Central memory CD8-positive, alpha-beta T cell (primary cell): ENCODE measurements around the gene TMTC1.
"Not testable (repeated sequence)": the region's sequence is repeated elsewhere in the genome, so short reads cannot be mapped to it uniquely, and the experiment has no call there.

Experiments used
- ATAC-seq: fragments of 150-1000 bp; cut with Tn5 transposase; replicated peaks from 2 replicates; pipeline ENCODE4 v1.10.0; 2022; ENCODE audit warnings: mild to moderate bottlenecking, moderate FRiP score, moderate number of reproducible peaks; ENCODE audit not compliant: poor library complexity, severe bottlenecking; ENCODE audit errors: extremely low read depth
- DNase-seq, 2 donors: peaks; one replicate each; pipeline ENCODE4 v3.0.0; 2021; ENCODE audit warnings: low spot score in 2 of 2
- H3K27ac Mint-ChIP-seq: one replicate; pipeline ENCODE4 v1.8.0; 2022; ENCODE audit warnings: low read depth, mild to moderate bottlenecking, moderate library complexity, mixed read lengths
- H3K27me3 Mint-ChIP-seq: one replicate; pipeline ENCODE4 v1.8.0; 2022; ENCODE audit warnings: mixed read lengths
- H3K36me3 Mint-ChIP-seq: one replicate; pipeline ENCODE4 v1.8.0; 2022; ENCODE audit warnings: mild to moderate bottlenecking, moderate library complexity, mixed read lengths; ENCODE audit not compliant: insufficient read depth
- H3K4me1 Mint-ChIP-seq: one replicate; pipeline ENCODE4 v1.8.0; 2022; ENCODE audit warnings: mixed read lengths
- H3K4me3 Mint-ChIP-seq: one replicate; pipeline ENCODE4 v1.8.0; 2022; ENCODE audit warnings: mild to moderate bottlenecking, moderate library complexity, mixed read lengths
- H3K9me3 Mint-ChIP-seq: one replicate; pipeline ENCODE4 v1.8.0; 2022; ENCODE audit warnings: mixed read lengths

Gene TMTC1

DNA sequence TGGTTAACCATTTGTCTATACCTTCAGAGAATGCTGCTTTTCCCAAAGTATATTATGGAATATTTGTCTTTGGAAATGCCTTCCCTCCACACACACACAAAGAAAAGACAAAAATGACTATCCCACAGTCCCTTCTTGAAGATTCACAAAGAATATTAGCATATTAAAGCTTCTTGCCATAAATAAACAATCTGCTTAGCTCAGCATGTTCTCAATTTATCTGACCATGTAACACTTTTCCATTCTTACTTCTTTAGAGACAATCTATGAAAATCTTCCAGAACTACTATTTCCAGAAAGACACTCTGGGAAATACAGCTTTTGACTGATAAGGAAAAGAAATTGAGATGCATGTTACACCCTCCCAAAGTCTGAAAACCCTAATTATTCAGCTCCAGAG, 227.4 kb downstream of the TMTC1 start:
- H3K9me3 Mint-ChIP-seq, result no peaks in the 10 kb centered on the region
- DNase-seq (no peak), ATAC-seq (no peak)
- peaks cover 17% of the 10 kb centered on the region for H3K27me3 Mint-ChIP-seq
- H3K36me3 Mint-ChIP-seq, result no peaks in the 10 kb centered on the region
- H3K4me1 Mint-ChIP-seq, result no peaks in the 10 kb centered on the region
- H3K27ac Mint-ChIP-seq, result no peak overlapping the region
- H3K4me3 Mint-ChIP-seq, result no peak overlapping the region

DNA sequence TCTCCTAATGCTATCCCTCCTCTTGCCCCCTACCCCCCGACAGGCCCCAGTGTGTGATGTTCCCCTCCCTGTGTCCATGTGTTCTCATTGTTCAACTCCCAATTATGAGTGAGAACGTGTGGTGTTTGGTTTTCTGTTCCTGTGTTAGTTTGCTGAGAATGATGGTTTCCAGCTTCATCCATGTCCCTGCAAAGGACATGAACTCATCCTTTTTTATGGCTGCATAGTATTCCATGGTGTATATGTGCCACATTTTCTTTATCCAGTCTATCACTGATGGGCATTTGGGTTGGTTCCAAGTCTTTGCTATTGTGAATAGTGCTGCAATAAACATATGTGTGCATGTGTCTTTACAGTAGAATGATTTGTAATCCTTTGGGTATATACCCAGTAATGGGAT, 228.3 kb downstream of the TMTC1 start:
- not testable (repeated sequence) for H3K9me3 Mint-ChIP-seq, H3K36me3 Mint-ChIP-seq, H3K4me1 Mint-ChIP-seq, DNase-seq, H3K27ac Mint-ChIP-seq, ATAC-seq, H3K4me3 Mint-ChIP-seq
- peaks cover 17% of the 10 kb centered on the region for H3K27me3 Mint-ChIP-seq

DNA sequence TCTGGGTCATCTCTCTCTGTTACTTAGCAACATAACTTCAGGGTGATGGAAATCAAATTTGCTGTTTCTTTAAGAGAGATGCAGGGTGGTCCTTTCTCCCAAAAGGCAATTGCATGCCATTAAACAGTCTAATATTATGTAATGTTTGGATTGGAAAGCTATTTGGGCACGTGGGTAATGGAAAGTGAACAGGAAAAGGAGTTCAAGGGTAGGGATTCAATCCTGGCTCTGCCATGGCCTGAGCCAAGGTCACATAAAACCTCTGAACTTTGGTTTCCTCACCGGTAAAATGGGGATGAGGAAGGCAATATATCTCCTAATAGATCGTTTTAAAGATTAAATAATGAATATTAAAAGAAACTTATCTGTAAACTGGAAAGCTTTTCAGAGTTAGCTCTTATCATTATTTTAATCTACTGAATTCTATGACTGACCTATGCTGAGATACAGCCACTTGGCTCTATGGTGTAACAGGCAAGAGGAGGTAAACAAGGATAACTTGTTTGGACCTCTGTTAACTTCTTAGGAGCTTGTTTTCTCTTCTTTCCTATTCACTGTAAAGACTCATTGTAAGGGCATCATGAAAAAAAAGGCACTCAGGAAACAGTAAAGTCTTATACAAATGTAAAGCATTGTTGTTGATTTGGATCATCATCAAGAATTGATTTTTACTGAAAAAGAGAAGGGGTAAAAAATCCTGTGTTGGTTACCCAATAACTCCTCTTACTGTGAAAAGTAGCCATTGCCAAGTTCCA, 230.6 kb downstream of the TMTC1 start:
- H3K4me3 Mint-ChIP-seq, result no peak overlapping the region
- no peaks in the 10 kb centered on the region for H3K9me3 Mint-ChIP-seq
- H3K27me3 Mint-ChIP-seq, result peaks cover 17% of the 10 kb centered on the region
- DNase-seq (no peak), ATAC-seq (no peak)
- no peaks in the 10 kb centered on the region for H3K4me1 Mint-ChIP-seq
- H3K27ac Mint-ChIP-seq, result no peak overlapping the region
- no peaks in the 10 kb centered on the region for H3K36me3 Mint-ChIP-seq

DNA sequence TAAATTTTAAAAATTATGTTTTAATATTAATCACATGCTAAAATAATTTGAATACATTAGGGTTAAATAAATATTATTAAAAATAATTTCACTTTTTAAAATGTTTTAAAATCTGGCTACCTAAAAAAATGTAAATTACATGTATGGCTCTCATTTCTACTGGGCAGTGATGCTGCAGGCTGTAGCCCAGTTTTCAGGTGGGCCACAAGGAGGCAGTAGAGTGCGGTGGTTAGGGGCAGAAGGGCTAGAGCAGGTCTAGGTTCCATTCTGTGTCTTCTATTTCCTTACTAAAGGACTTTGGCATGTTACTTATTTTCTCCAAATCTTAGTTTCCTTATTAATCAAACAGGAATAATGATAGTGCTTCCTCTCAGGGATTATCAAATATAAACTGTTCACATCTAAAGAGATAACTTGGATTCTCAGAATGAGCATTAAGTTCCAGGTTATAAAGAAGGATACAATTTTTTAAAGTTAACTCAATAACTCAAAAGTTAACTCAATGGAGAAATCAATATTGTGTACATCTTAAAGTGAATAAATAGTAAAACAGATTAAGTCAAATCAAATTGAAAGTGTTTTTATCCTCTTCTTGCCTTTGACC, 231.3 kb downstream of the TMTC1 start:
- no peaks in the 10 kb centered on the region for H3K9me3 Mint-ChIP-seq
- DNase-seq (peak; percentile 30 to 41), ATAC-seq (peak; percentile 60)
- H3K36me3 Mint-ChIP-seq, result no peaks in the 10 kb centered on the region
- no peak overlapping the region for H3K4me3 Mint-ChIP-seq
- H3K27me3 Mint-ChIP-seq, result peaks cover 19% of the 10 kb centered on the region
- H3K4me1 Mint-ChIP-seq, result no peaks in the 10 kb centered on the region
- H3K27ac Mint-ChIP-seq, result no peak overlapping the region

DNA sequence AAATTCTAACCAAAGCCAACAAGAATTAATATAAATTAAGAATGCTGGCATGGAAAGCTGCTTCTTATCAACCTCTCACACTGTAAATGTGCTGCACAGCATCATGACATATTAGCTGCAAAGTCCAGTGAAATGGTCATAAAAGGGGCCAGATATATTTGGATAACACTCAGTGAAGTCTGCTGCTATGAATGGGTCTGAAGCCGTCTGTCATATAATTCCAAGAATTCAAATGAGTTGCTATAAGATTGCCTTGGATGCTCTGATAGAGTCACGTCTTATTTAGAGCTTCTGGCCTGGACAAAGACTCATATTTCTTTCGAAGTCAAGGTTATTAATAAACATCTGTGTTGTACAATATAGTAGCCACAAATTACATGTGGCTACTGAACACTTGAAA, 231.9 kb downstream of the TMTC1 start:
- H3K27ac Mint-ChIP-seq, result no peak overlapping the region
- H3K9me3 Mint-ChIP-seq, result no peaks in the 10 kb centered on the region
- peaks cover 23% of the 10 kb centered on the region for H3K27me3 Mint-ChIP-seq
- H3K4me3 Mint-ChIP-seq, result no peak overlapping the region
- DNase-seq, result no peak
- no peak for ATAC-seq
- no peaks in the 10 kb centered on the region for H3K36me3 Mint-ChIP-seq
- no peaks in the 10 kb centered on the region for H3K4me1 Mint-ChIP-seq

DNA sequence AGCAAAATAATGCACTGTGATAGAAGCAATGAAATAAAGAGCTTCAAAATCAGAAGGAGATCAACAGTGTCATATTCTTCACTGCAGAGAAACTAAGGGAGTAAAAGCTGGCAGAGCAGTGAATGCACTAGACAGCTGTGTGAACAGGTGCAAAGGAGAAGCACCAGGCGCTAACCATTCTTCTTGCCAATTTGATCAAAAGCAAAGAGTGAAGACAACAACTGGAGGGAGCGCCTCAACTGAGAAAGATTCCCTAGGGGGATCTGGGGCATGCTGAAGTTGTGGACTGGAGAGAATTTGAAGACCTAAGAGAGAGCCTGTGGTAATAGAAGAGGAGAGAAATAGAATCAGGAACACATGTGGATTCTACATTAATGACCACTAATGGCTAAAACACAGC, 235.9 kb downstream of the TMTC1 start:
- Mint-ChIP-seq H3K27me3 (peaks cover 17% of the 10 kb centered on the region), H3K4me1 (no peaks in the 10 kb centered on the region), H3K9me3 (no peaks in the 10 kb centered on the region), H3K4me3 (no peak overlapping the region), H3K27ac (no peak overlapping the region), H3K36me3 (no peaks in the 10 kb centered on the region)
- DNase-seq (no peak), ATAC-seq (no peak)

DNA sequence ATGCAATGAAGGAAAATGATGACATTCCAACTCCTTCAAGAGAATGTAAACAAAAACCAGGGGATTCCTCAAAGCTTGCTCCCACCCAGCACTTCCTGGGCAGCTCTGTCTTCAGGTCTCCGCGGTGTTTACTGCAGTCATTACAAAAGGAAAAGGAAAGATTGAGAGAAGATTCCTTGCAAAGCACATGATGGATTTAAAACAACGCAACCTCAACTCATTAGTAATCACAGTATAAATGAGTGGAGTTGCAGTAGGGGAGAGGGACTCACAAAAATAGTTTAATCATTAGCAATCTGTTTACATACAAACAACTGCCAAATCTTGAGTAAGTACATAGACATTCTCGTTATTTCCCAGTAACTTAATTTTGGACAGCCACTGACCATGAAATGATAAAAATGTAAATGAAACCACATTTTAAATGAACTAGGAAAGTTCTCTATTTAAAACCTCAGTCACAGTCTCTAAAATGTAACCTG, 236.6 kb downstream of the TMTC1 start:
- Mint-ChIP-seq H3K4me1 (no peaks in the 10 kb centered on the region), H3K9me3 (no peaks in the 10 kb centered on the region), H3K27me3 (peaks cover 24% of the 10 kb centered on the region), H3K36me3 (no peaks in the 10 kb centered on the region), H3K4me3 (no peak overlapping the region), H3K27ac (no peak overlapping the region)
- DNase-seq (no peak), ATAC-seq (no peak)

DNA sequence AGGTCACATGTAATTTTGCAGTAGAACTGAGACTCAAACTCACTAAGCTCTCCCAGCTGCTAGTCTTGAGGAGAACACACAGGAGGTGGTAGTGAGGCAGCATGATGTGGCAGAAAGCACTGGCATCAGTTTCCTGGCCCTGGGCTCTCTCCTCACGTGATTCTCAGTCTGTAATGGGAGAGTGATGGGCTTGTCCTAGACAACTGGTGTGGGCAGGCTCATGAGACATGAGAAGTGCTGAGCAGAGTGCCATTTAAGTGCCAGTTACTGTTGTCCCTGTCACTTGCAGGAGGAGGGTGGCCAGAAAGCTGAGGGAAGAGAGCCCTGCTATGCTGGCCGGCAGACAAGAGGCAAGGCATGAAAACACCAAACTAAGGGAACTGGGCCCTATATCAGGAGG, 237.7 kb downstream of the TMTC1 start:
- no peaks in the 10 kb centered on the region for H3K36me3 Mint-ChIP-seq
- H3K4me1 Mint-ChIP-seq, result no peaks in the 10 kb centered on the region
- ATAC-seq (no peak), DNase-seq (no peak)
- H3K4me3 Mint-ChIP-seq, result no peak overlapping the region
- no peaks in the 10 kb centered on the region for H3K9me3 Mint-ChIP-seq
- no peak overlapping the region for H3K27ac Mint-ChIP-seq
- H3K27me3 Mint-ChIP-seq, result peaks cover 31% of the 10 kb centered on the region

DNA sequence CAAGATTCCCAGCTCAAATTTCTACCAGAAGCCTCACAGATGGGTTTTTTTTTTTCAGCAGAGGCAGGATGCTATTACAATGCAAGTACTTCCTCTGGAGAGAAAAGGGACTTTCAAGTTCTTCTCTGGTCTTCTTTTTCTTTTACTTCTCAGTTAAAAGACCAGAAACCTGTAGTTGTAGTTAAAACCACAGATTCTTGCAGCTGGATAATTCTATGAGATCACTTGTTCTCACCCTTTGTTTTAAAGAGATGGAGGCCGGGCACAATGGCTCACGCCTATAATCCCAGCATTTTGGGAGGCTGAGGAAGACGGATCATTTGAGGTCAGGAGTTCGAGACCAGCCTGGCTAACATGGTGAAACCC, 238.7 kb downstream of the TMTC1 start:
- no peaks in the 10 kb centered on the region for H3K9me3 Mint-ChIP-seq
- H3K36me3 Mint-ChIP-seq, result no peaks in the 10 kb centered on the region
- DNase-seq (no peak), ATAC-seq (no peak)
- no peak overlapping the region for H3K4me3 Mint-ChIP-seq
- peaks cover 37% of the 10 kb centered on the region for H3K27me3 Mint-ChIP-seq
- no peaks in the 10 kb centered on the region for H3K4me1 Mint-ChIP-seq
- H3K27ac Mint-ChIP-seq, result no peak overlapping the region

DNA sequence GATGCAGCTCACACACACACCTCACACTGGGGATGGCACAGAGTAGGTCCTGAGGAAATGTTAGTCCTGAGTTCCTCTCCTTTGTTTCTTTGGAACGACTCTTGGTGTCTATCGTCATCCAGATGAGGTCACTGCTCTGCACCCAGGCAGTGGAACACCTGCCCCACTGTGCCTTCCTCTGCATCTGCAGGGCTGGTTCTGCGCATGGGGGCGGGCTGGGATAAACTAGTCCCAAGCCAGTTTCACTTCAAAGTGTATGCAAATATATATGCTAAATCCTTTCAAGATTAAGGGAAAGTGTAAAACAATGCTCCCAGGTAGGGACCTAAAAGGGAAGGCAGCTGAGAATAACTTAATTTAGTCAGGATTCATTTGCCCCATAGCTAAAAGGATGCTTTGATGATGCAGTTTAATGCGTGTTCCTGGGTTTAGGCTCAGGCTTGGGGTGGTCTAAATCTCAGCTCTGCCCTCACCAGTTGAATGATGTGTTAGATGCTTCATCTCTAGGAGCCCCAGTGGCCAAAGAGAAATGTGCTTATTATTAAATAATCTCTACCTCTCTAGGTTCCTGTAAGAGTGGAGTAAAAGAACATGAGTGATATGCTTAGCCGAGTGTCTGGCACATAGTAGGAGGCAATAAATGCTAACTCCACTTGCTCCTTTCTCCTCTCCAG, 239.2 kb downstream of the TMTC1 start:
- no peak overlapping the region for H3K27ac Mint-ChIP-seq
- no peaks in the 10 kb centered on the region for H3K4me1 Mint-ChIP-seq
- no peaks in the 10 kb centered on the region for H3K36me3 Mint-ChIP-seq
- H3K4me3 Mint-ChIP-seq, result no peak overlapping the region
- no peak for ATAC-seq
- no peaks in the 10 kb centered on the region for H3K9me3 Mint-ChIP-seq
- no peak for DNase-seq
- H3K27me3 Mint-ChIP-seq, result peaks cover 37% of the 10 kb centered on the region

DNA sequence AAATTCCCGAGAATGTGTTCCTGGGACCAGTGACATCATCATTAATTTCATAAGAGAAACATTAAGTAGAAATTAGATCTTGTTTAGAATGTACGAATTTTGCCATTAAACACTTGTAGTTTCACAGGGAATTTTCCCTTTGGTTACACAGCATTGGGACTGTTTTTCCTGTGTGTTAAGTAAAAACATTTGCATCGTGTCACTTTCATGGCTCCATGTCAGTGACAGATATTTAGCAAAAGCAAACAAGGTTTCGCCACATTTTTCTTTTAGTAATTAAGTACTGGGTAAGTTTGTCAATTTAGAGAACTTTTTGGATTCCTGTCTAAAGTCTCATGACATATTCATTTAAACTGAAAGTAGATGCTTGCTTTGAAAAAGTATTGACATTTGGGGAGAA, 240.7 kb downstream of the TMTC1 start:
- Mint-ChIP-seq H3K4me3 (no peak overlapping the region), H3K27me3 (peaks cover 37% of the 10 kb centered on the region), H3K36me3 (no peaks in the 10 kb centered on the region), H3K27ac (no peak overlapping the region), H3K4me1 (no peaks in the 10 kb centered on the region), H3K9me3 (no peaks in the 10 kb centered on the region)
- ATAC-seq, result no peak
- no peak for DNase-seq

DNA sequence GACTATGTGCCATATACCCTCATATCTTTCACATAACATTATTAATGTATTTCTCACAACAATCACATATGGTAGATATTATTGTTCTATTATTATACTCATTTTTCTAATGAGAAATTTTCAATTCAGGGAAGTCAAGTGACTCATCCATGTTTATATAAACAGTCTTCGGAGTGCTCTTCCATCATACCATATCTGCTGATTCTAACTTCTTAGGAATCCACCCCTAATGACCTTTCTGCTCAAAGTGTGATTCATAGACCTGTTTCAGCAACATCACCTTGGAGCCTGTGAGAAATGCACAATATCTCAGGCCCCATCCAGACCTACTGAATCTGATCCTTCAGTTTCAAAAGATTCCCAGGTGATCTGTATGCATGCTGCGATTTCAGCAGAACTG, 246.4 kb downstream of the TMTC1 start:
- Mint-ChIP-seq H3K9me3 (no peaks in the 10 kb centered on the region), H3K27ac (no peak overlapping the region), H3K27me3 (peaks cover 27% of the 10 kb centered on the region), H3K4me3 (no peak overlapping the region), H3K36me3 (no peaks in the 10 kb centered on the region), H3K4me1 (no peaks in the 10 kb centered on the region)
- no peak for ATAC-seq
- DNase-seq, result no peak

DNA sequence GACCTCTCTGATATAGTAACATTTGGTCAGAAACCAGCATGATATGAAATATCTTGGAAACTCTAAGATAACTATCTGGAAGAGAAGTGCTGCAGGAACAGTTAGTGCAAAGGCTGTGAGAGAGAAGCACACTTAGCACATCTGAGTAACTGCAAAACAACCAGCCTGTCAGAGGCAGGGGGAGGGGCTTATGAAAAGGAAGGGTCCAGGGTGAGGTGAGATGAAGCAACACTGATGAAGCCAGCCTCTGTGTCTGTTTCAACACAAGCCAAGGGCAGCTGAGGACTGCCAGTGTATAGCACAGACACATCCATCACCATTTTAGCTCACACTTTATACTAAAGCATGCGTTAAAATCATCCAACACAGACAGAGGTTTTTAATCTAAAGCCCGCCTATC, 248.8 kb downstream of the TMTC1 start:
- Mint-ChIP-seq H3K27me3 (peaks cover 29% of the 10 kb centered on the region), H3K27ac (no peak overlapping the region), H3K4me1 (no peaks in the 10 kb centered on the region), H3K9me3 (no peaks in the 10 kb centered on the region), H3K4me3 (no peak overlapping the region), H3K36me3 (no peaks in the 10 kb centered on the region)
- ATAC-seq (no peak), DNase-seq (no peak)
